Measurements from ENCODE around the gene HEPHL1. TPM values are rescaled to one million over a fixed set of nuclear protein-coding genes. Genes with fewer than 3 reads are reported as not detected.
"Not testable (repeated sequence)": the region's sequence is repeated elsewhere in the genome, so short reads cannot be mapped to it uniquely, and the experiment has no call there.

Gene HEPHL1
- total RNA-seq, 1 donor from 2014 or later = not detected

GRCh38 chr11:94154095-94154856 lies 133.1 kb downstream of the HEPHL1 start:
- DNase-seq (ENCODE audit: extremely low spot score, unreplicated experiment) = no peak
- no peak overlapping the region for H3K4me3 Mint-ChIP-seq (ENCODE audit: unreplicated experiment)
- no peaks in the 10 kb centered on the region for H3K27me3 Mint-ChIP-seq (ENCODE audit: unreplicated experiment)
- H3K27ac Mint-ChIP-seq (ENCODE audit: unreplicated experiment) = no peak overlapping the region
- H3K9me3 Mint-ChIP-seq (ENCODE audit: unreplicated experiment) = no peaks in the 10 kb centered on the region
- peaks cover 47% of the 10 kb centered on the region for H3K4me1 Mint-ChIP-seq (ENCODE audit: unreplicated experiment)
- TF ChIP-seq CTCF (IDR thresholded peaks at IDR 0.05) = no peak
- peaks cover 2% of the 10 kb centered on the region for H3K36me3 Mint-ChIP-seq (ENCODE audit: unreplicated experiment)

GRCh38 chr11:94157339-94157738 lies 136.2 kb downstream of the HEPHL1 start:
- not testable (repeated sequence) for H3K9me3 Mint-ChIP-seq (ENCODE audit: unreplicated experiment); H3K27me3 Mint-ChIP-seq (ENCODE audit: unreplicated experiment); DNase-seq (ENCODE audit: extremely low spot score, unreplicated experiment); H3K4me3 Mint-ChIP-seq (ENCODE audit: unreplicated experiment); H3K27ac Mint-ChIP-seq (ENCODE audit: unreplicated experiment)
- Mint-ChIP-seq H3K4me1 (ENCODE audit: unreplicated experiment) (peaks cover 17% of the 10 kb centered on the region), H3K36me3 (ENCODE audit: unreplicated experiment) (peaks cover 12% of the 10 kb centered on the region)

Other genes with a start within 250 kb of the HEPHL1 start
- gene MED17, start 237.1 kb upstream of the HEPHL1 start, total RNA-seq = 30.9 and 37.8 TPM in 2 replicates
- not detected in 2 replicates for gene VSTM5, start 170.7 kb upstream of the HEPHL1 start, total RNA-seq
- gene PANX1, start 107.5 kb downstream of the HEPHL1 start, total RNA-seq = 24.9 and 29.2 TPM in 2 replicates

Measured in osteocyte (in vitro differentiated cells).